Neutrophil (primary cell): ENCODE measurements around the gene MINDY3.

Experiments used
- H3K27ac ChIP-seq: fragments of 200-600 bp; sonication (generic); 2 replicates; pipeline ENCODE4 v1.5.1; 2016; ENCODE audit warnings: mild to moderate bottlenecking, moderate library complexity
- H3K27me3 ChIP-seq: fragments of 200-600 bp; sonication (generic); 2 replicates; pipeline ENCODE4 v1.6.0; 2016; ENCODE audit warnings: mild to moderate bottlenecking
- H3K36me3 ChIP-seq: fragments of 200-600 bp; sonication (generic); 2 replicates; pipeline ENCODE4 v1.5.1; 2017
- H3K4me1 ChIP-seq, 2 experiments: fragments of 200-600 bp in 1 of 2; sonication (generic) in 1 of 2; 1 replicate in 1 of 2; 2 replicates in 1 of 2; pipeline versions ENCODE4 v1.5.1 to v1.6.1; 2013 to 2016; ENCODE audit warnings: low read depth in 1 of 2, low read length in 1 of 2, mild to moderate bottlenecking in 1 of 2, moderate library complexity in 1 of 2; ENCODE audit not compliant: control insufficient read depth in 1 of 2, insufficient read depth in 1 of 2
- H3K4me3 ChIP-seq, 2 experiments: fragments of 200-600 bp in 1 of 2; sonication (generic) in 1 of 2; 1 replicate in 1 of 2; 2 replicates in 1 of 2; pipeline ENCODE4 v1.5.1; 2013 to 2016; ENCODE audit warnings: low read depth in 1 of 2, low read length in 1 of 2, mild to moderate bottlenecking in 1 of 2, moderate library complexity in 1 of 2
- H3K9me3 ChIP-seq: fragments of 200-600 bp; sonication (generic); 2 replicates; pipeline ENCODE4 v1.5.1; 2016
- TF ChIP-seq, protein P1 (sequence below): fragments of 200-600 bp; sonication (generic); IDR thresholded peaks from 2 replicates; pipeline ENCODE4 v1.5.1; 2016; ENCODE audit warnings: antibody characterized with exemption

MINDY3 gene

DNA sequence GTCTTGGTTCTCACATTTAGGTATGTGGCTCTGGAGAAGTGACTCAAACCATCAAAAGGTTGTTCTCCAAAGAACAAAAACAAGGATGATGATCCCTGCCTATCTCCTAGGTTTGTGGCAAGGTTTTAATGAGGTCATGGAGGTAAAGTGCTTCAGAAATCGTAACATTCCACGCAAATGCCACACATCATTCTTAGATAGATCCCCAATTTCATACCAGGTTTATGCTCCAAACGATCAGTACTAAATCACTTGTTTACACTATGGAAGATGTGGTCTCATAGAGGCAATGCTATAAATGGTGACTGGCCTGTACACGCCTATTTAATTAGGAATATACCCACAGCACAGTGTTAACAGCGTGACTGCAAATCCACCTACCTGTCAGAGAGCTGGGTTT is 66.6 kb downstream of the MINDY3 start:
- H3K4me1 ChIP-seq: peaks cover 0 to 4% of the 10 kb centered on the region in 2 experiments
- H3K9me3 ChIP-seq: no peaks in the 10 kb centered on the region
- TF ChIP-seq, protein P1, sequence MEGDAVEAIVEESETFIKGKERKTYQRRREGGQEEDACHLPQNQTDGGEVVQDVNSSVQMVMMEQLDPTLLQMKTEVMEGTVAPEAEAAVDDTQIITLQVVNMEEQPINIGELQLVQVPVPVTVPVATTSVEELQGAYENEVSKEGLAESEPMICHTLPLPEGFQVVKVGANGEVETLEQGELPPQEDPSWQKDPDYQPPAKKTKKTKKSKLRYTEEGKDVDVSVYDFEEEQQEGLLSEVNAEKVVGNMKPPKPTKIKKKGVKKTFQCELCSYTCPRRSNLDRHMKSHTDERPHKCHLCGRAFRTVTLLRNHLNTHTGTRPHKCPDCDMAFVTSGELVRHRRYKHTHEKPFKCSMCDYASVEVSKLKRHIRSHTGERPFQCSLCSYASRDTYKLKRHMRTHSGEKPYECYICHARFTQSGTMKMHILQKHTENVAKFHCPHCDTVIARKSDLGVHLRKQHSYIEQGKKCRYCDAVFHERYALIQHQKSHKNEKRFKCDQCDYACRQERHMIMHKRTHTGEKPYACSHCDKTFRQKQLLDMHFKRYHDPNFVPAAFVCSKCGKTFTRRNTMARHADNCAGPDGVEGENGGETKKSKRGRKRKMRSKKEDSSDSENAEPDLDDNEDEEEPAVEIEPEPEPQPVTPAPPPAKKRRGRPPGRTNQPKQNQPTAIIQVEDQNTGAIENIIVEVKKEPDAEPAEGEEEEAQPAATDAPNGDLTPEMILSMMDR: no peak

DNA sequence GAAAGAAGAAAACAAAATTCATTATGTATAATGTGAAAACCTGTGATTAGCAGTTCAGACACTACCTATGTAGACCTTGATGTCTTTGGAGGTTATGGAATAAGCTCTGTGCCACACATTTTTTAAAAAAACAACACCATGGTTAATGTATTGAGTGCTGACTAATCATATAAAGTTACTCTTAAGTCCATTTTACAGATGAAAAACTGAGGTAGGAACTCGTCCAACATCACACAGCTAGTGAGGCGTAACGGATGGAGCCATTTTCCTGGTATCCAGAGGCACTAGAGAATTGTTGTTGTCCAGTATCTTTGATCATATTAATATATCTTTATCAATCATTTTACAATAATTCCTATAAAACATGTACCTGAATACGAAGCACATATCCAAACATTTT is 67.5 kb downstream of the MINDY3 start:
- no peaks in the 10 kb centered on the region for H3K27me3 ChIP-seq
- peaks cover 49% of the 10 kb centered on the region for H3K36me3 ChIP-seq
- TF ChIP-seq, protein P1: no peak
- no peaks in the 10 kb centered on the region for H3K9me3 ChIP-seq
- H3K4me3 ChIP-seq: no peak overlapping the region
- peaks cover 0 to 4% of the 10 kb centered on the region in 2 experiments for H3K4me1 ChIP-seq
- no peak overlapping the region for H3K27ac ChIP-seq

More for the DNA sequence above, 66.6 kb downstream of the MINDY3 start:
- Histone ChIP-seq H3K36me3 (peaks cover 41% of the 10 kb centered on the region), H3K4me3 (no peak overlapping the region), H3K27me3 (no peaks in the 10 kb centered on the region), H3K27ac (no peak overlapping the region)

DNA sequence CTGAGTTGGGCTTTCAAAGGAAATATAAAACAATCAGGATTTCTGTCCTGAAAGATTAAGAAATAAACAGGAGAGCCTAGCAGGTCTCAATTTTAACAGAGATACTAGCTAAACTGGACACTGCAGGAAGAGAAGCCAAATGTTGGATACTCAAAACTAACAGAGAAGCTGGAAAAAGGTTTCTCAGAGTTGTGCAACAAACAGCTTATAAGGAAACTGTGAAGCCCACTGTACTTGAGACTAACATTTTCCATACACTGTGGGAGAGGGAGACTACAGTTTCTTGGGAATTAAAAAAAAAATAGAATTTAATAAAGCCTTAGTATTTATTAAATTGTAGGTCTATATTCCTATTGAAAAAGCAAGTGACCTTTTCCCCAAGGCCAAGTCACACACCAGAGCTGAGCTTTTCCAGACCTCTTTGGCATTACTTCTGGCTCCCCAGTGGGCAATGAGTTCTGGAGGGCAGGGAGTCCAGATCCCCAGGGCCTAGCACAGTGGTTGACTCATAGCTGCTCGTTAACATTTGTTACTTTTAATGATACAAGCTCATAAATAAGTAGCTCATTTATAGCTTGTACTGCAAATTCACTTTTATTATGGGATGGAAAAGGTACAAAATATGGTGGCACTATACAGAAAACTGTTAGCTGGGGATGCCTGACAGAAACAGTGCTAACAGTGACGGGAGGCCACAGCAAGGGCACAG is 68.3 kb downstream of the MINDY3 start:
- H3K27me3 ChIP-seq: no peaks in the 10 kb centered on the region
- no peak overlapping the region for H3K4me3 ChIP-seq
- H3K36me3 ChIP-seq: peaks cover 57% of the 10 kb centered on the region
- no peaks in the 10 kb centered on the region for H3K9me3 ChIP-seq
- no peak overlapping the region for H3K27ac ChIP-seq
- peaks cover 0 to 4% of the 10 kb centered on the region in 2 experiments for H3K4me1 ChIP-seq
- TF ChIP-seq, protein P1: no peak

DNA sequence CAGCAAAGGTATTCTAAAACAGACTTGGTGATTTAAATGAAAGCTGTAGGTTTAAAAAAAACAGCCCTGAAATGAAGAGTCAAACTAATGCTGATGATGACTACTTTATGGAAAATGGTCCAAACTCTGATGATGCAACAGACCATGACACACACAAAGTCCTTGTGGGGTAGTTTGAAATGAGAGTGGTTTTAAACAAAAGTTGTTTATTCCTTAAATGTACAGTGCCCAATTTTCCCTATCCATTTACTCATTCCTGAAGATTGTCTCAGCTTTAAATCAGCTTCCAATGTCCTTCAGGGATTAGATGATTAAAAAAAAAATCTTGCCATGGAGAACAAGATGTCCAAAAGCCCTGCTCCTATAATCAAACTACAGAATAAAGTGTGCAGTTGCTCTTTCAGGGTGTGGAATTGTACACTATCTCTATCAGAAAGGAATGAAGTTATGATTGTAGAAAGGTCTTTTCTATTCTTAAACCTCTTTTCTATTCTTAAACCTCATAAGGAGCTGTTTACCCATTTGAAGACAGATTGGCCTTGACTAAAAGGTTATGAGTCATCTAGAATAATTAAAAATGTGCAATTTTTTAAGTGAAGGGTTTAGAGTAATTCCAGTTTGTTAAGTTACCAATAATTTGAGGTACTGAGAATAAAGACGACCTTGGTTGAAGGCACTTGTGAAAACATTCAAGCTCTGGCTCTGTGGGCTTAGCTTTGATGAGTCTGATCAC is 70.3 kb downstream of the MINDY3 start:
- Histone ChIP-seq H3K27ac (no peak overlapping the region), H3K27me3 (no peaks in the 10 kb centered on the region), H3K4me3 (no peak overlapping the region), H3K36me3 (peaks cover 62% of the 10 kb centered on the region), H3K9me3 (no peaks in the 10 kb centered on the region), H3K4me1 (peaks cover 0 to 4% of the 10 kb centered on the region in 2 experiments)
- TF ChIP-seq, protein P1: no peak

DNA sequence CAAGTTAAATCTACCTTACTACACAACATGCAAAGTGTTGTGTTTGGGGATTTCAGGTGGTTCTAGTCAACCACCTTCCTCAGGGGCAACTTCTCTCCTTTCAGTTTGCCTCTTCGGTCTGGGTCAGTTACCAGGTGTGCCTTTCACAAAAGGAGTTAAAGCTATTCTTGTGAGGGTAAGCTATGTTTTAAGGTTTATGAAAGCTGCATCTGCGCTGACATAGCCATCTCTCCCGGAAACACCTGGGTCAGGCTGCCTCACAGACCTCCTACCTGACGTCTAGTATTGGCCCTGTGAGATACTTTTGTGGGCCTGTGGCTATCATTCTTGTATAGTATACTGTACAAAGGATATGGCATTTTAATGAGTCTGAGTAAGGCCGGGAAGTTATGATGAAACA is 72.9 kb downstream of the MINDY3 start:
- H3K4me3 ChIP-seq: no peak overlapping the region
- H3K27ac ChIP-seq: no peak overlapping the region

More for the DNA sequence above, 72.9 kb downstream of the MINDY3 start:
- no peaks in the 10 kb centered on the region for H3K27me3 ChIP-seq
- TF ChIP-seq, protein P1: no peak
- peaks cover 62% of the 10 kb centered on the region for H3K36me3 ChIP-seq
- peaks cover 0 to 4% of the 10 kb centered on the region in 2 experiments for H3K4me1 ChIP-seq
- no peaks in the 10 kb centered on the region for H3K9me3 ChIP-seq
